GM23338 (cell line): ENCODE data around the gene NLE1. TPM values are rescaled to one million over a fixed set of nuclear protein-coding genes. Genes with fewer than 3 reads are reported as not detected.

Source experiments
- ATAC-seq: fragments of 200-7000 bp; cut with Tn5 transposase; 3 replicates; pipeline ENCODE4 v1.9.1; 2020
- DNase-seq: peaks from one replicate; pipeline ENCODE4 v3.0.0-alpha.2; 2015; ENCODE audit warnings: low spot score
- H2AFZ ChIP-seq: fragments of 200-600 bp; sonication (generic); 2 replicates; pipeline ENCODE4 v1.8.0; 2016; ENCODE audit warnings: antibody characterized with exemption, mild to moderate bottlenecking, moderate library complexity
- H3F3A ChIP-seq: fragments of 200-600 bp; sonication (generic); replicated peaks from 2 replicates; pipeline ENCODE4 v1.8.0; 2017; ENCODE audit warnings: antibody characterized with exemption, mixed run types, low read depth
- H3K27ac ChIP-seq: fragments of 200-600 bp; sonication (generic); 2 replicates; pipeline ENCODE4 v1.6.1; 2016; ENCODE audit warnings: low read depth
- H3K27me3 ChIP-seq: fragments of 200-600 bp; sonication (generic); 2 replicates; pipeline ENCODE4 v1.8.0; 2016; ENCODE audit warnings: mild to moderate bottlenecking, mixed run types, moderate library complexity; ENCODE audit not compliant: insufficient read depth
- H3K36me3 ChIP-seq: fragments of 200-600 bp; sonication (generic); 2 replicates; pipeline ENCODE4 v1.8.0; 2016; ENCODE audit warnings: mild to moderate bottlenecking; ENCODE audit not compliant: insufficient read depth
- H3K4me1 ChIP-seq: fragments of 200-600 bp; sonication (generic); 2 replicates; pipeline ENCODE4 v1.8.0; 2016; ENCODE audit warnings: mild to moderate bottlenecking, moderate library complexity; ENCODE audit not compliant: insufficient read depth
- H3K4me2 ChIP-seq: fragments of 200-600 bp; sonication (generic); 2 replicates; pipeline ENCODE4 v1.7.1; 2017; ENCODE audit warnings: mixed run types
- H3K4me3 ChIP-seq: fragments of 200-600 bp; sonication (generic); 2 replicates; pipeline ENCODE4 v1.6.1; 2016; ENCODE audit warnings: mixed run types
- H3K79me2 ChIP-seq: fragments of 200-600 bp; sonication (generic); replicated peaks from 2 replicates; pipeline ENCODE4 v1.8.0; 2017; ENCODE audit warnings: mild to moderate bottlenecking; ENCODE audit not compliant: insufficient read depth
- H3K9me2 ChIP-seq: fragments of 200-600 bp; sonication (generic); 2 replicates; pipeline ENCODE4 v1.8.0; 2017; ENCODE audit not compliant: insufficient read depth
- H4K20me1 ChIP-seq: fragments of 200-600 bp; sonication (generic); replicated peaks from 2 replicates; pipeline ENCODE4 v1.8.0; 2017; ENCODE audit warnings: mild to moderate bottlenecking; ENCODE audit not compliant: insufficient read depth
- H3K27ac Mint-ChIP-seq: 2 replicates; pipeline ENCODE4 v1.8.0; 2020; ENCODE audit warnings: inconsistent platforms, mild to moderate bottlenecking, moderate library complexity, mixed read lengths
- H3K27me3 Mint-ChIP-seq: 3 replicates; pipeline ENCODE4 v1.8.0; 2022; ENCODE audit warnings: low read depth, mild to moderate bottlenecking, moderate library complexity, mixed read lengths, inconsistent platforms; ENCODE audit not compliant: insufficient read depth, poor library complexity
- H3K36me3 Mint-ChIP-seq: 3 replicates; pipeline ENCODE4 v1.8.0; 2021; ENCODE audit warnings: low read depth, mild to moderate bottlenecking, inconsistent platforms, moderate library complexity, mixed read lengths
- H3K4me1 Mint-ChIP-seq: 3 replicates; pipeline ENCODE4 v1.8.0; 2020; ENCODE audit warnings: mild to moderate bottlenecking, inconsistent platforms, mixed read lengths
- H3K4me3 Mint-ChIP-seq: 3 replicates; pipeline ENCODE4 v1.8.0; 2021; ENCODE audit warnings: moderate library complexity, mild to moderate bottlenecking, inconsistent platforms, mixed read lengths
- H3K9me3 Mint-ChIP-seq: 3 replicates; pipeline ENCODE4 v1.8.0; 2020; ENCODE audit warnings: moderate library complexity, mild to moderate bottlenecking, inconsistent platforms, mixed read lengths
- CREB1 ChIP-seq: fragments of 250-450 bp; sonication (Bioruptor Pico); IDR thresholded peaks from 2 replicates; pipeline ENCODE4 v1.5.0; 2020; ENCODE audit warnings: low read depth, mild to moderate bottlenecking, moderate library complexity
- EZH2 ChIP-seq: fragments of 200-600 bp; sonication (generic); IDR thresholded peaks from one replicate; pipeline ENCODE4 v1.8.0; 2017; ENCODE audit warnings: antibody characterized with exemption, mild to moderate bottlenecking, low read depth; ENCODE audit not compliant: unreplicated experiment
- EZH2phosphoT487 ChIP-seq: fragments of 200-600 bp; sonication (generic); IDR thresholded peaks from one replicate; pipeline ENCODE4 v1.8.1; 2018; ENCODE audit warnings: antibody characterized with exemption; ENCODE audit not compliant: unreplicated experiment
- JUNB ChIP-seq: IDR thresholded peaks from one replicate; pipeline ENCODE4 v1.6.1; 2016; ENCODE audit warnings: antibody characterized with exemption; ENCODE audit not compliant: unreplicated experiment
- NANOG ChIP-seq: IDR thresholded peaks from 2 replicates; pipeline ENCODE4 v1.6.1; 2016; ENCODE audit warnings: antibody characterized with exemption, borderline replicate concordance
- ZNF114 ChIP-seq: fragments of 250-450 bp; sonication (Bioruptor Pico); IDR thresholded peaks from 2 replicates; pipeline ENCODE4 v1.5.0; 2020; ENCODE audit warnings: mild to moderate bottlenecking, moderate library complexity
- ZNF331 ChIP-seq: fragments of 250-450 bp; sonication (Bioruptor Pico); IDR thresholded peaks from 2 replicates; pipeline ENCODE4 v1.5.0; 2020; ENCODE audit warnings: low read depth, mild to moderate bottlenecking, moderate library complexity
- polyA plus RNA-seq: library from polyadenylated mRNA; unstranded; fragments of >200 nt; fragmentation: Nextera tagmentation; extraction: Ambion mirVana; gene quantifications from 2 replicates; pipeline ENCODE4 v1.2.1, GENCODE V29; 2016
- total RNA-seq: library from RNA; depleted of rRNA; stranded (reverse); fragments of >200 nt; shearing (Covaris generic); gene quantifications from 2 replicates; pipeline ENCODE4 v1.2.3, GENCODE V29; 2014
- TF ChIP-seq, protein P1 (sequence below): IDR thresholded peaks from 2 replicates; pipeline ENCODE4 v1.6.1; 2016; ENCODE audit warnings: antibody characterized with exemption
- TF ChIP-seq, protein P2 (sequence below): IDR thresholded peaks from one replicate; pipeline ENCODE4 v1.6.1; 2018; ENCODE audit warnings: antibody characterized with exemption; ENCODE audit not compliant: unreplicated experiment
- TF ChIP-seq, protein P3 (sequence below), 2 experiments: fragments of 200-600 bp in 1 of 2; sonication (generic) in 1 of 2; conservative IDR thresholded peaks; 2 replicates each; pipeline versions ENCODE4 v1.5.1 to v1.6.1; 2016 to 2017; ENCODE audit warnings: antibody characterized with exemption in 2 of 2, low read depth in 2 of 2, mild to moderate bottlenecking in 2 of 2, moderate library complexity in 1 of 2
- TF ChIP-seq, protein P4 (sequence below): fragments of 250-450 bp; sonication (Bioruptor Pico); IDR thresholded peaks from 2 replicates; pipeline ENCODE4 v1.5.0; 2020; ENCODE audit warnings: mild to moderate bottlenecking, moderate library complexity

The NLE1 gene
- total and polyA plus RNA-seq, 2 experiments from 2014 or later: 16.6 to 66.4 TPM

DNA sequence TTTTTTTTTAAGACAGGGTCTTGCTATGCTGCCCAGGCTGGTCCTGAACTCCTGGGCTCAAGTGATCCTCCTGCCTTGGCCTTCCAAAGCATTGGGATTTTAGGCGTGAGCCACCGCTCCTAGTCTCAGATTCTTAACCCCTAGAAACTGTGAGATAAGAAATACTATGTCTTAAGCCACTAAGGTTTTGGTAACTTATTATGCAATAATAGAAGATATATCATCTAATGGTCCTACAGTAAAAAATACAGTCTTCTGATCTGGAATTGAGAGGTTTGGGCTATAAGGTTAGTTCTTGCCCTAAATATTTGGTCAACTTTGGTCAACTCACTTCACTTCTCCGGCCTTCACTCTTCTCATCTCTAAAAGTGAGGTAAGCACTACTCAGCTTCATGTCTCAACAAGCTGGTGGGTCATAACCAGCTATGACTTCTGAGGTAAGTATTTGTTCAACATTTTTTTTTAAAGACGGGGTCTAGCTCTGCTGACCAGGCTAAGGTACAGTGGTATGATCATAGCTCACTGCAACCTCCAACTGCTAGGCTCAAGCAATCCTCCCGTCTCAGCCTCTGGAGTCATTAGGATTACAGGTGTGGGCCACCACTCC, 37.2 kb downstream of the NLE1 start:
- Histone ChIP-seq H3K36me3 (no peaks in the 10 kb centered on the region), H3K79me2 (no peaks in the 10 kb centered on the region), H3K27me3 (no peaks in the 10 kb centered on the region), H3F3A (no peaks in the 10 kb centered on the region), H2AFZ (no peak overlapping the region), H4K20me1 (no peaks in the 10 kb centered on the region), H3K27ac (no peak overlapping the region), H3K4me2 (no peak overlapping the region), H3K9me2 (no peaks in the 10 kb centered on the region), H3K4me3 (no peak overlapping the region), H3K4me1 (no peaks in the 10 kb centered on the region)
- H3K4me3 Mint-ChIP-seq: no peak overlapping the region
- H3K27me3 Mint-ChIP-seq: peaks cover 2% of the 10 kb centered on the region
- TF ChIP-seq, protein P1, sequence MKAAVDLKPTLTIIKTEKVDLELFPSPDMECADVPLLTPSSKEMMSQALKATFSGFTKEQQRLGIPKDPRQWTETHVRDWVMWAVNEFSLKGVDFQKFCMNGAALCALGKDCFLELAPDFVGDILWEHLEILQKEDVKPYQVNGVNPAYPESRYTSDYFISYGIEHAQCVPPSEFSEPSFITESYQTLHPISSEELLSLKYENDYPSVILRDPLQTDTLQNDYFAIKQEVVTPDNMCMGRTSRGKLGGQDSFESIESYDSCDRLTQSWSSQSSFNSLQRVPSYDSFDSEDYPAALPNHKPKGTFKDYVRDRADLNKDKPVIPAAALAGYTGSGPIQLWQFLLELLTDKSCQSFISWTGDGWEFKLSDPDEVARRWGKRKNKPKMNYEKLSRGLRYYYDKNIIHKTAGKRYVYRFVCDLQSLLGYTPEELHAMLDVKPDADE: no peak
- TF ChIP-seq, protein P2, sequence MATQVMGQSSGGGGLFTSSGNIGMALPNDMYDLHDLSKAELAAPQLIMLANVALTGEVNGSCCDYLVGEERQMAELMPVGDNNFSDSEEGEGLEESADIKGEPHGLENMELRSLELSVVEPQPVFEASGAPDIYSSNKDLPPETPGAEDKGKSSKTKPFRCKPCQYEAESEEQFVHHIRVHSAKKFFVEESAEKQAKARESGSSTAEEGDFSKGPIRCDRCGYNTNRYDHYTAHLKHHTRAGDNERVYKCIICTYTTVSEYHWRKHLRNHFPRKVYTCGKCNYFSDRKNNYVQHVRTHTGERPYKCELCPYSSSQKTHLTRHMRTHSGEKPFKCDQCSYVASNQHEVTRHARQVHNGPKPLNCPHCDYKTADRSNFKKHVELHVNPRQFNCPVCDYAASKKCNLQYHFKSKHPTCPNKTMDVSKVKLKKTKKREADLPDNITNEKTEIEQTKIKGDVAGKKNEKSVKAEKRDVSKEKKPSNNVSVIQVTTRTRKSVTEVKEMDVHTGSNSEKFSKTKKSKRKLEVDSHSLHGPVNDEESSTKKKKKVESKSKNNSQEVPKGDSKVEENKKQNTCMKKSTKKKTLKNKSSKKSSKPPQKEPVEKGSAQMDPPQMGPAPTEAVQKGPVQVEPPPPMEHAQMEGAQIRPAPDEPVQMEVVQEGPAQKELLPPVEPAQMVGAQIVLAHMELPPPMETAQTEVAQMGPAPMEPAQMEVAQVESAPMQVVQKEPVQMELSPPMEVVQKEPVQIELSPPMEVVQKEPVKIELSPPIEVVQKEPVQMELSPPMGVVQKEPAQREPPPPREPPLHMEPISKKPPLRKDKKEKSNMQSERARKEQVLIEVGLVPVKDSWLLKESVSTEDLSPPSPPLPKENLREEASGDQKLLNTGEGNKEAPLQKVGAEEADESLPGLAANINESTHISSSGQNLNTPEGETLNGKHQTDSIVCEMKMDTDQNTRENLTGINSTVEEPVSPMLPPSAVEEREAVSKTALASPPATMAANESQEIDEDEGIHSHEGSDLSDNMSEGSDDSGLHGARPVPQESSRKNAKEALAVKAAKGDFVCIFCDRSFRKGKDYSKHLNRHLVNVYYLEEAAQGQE: no peak
- TF ChIP-seq, protein P3, sequence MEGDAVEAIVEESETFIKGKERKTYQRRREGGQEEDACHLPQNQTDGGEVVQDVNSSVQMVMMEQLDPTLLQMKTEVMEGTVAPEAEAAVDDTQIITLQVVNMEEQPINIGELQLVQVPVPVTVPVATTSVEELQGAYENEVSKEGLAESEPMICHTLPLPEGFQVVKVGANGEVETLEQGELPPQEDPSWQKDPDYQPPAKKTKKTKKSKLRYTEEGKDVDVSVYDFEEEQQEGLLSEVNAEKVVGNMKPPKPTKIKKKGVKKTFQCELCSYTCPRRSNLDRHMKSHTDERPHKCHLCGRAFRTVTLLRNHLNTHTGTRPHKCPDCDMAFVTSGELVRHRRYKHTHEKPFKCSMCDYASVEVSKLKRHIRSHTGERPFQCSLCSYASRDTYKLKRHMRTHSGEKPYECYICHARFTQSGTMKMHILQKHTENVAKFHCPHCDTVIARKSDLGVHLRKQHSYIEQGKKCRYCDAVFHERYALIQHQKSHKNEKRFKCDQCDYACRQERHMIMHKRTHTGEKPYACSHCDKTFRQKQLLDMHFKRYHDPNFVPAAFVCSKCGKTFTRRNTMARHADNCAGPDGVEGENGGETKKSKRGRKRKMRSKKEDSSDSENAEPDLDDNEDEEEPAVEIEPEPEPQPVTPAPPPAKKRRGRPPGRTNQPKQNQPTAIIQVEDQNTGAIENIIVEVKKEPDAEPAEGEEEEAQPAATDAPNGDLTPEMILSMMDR (conservative IDR thresholded peaks at IDR 0.05; ENCODE audit: low read depth in 2 of 2): no peak
- TF ChIP-seq NANOG (no peak), ZNF114 (CRISPR knock-in tag) (no peak), EZH2phosphoT487 (no peak), ZNF331 (no peak), EZH2 (no peak), CREB1 (CRISPR knock-in tag) (no peak), JUNB (no peak)
- TF ChIP-seq, protein P4, sequence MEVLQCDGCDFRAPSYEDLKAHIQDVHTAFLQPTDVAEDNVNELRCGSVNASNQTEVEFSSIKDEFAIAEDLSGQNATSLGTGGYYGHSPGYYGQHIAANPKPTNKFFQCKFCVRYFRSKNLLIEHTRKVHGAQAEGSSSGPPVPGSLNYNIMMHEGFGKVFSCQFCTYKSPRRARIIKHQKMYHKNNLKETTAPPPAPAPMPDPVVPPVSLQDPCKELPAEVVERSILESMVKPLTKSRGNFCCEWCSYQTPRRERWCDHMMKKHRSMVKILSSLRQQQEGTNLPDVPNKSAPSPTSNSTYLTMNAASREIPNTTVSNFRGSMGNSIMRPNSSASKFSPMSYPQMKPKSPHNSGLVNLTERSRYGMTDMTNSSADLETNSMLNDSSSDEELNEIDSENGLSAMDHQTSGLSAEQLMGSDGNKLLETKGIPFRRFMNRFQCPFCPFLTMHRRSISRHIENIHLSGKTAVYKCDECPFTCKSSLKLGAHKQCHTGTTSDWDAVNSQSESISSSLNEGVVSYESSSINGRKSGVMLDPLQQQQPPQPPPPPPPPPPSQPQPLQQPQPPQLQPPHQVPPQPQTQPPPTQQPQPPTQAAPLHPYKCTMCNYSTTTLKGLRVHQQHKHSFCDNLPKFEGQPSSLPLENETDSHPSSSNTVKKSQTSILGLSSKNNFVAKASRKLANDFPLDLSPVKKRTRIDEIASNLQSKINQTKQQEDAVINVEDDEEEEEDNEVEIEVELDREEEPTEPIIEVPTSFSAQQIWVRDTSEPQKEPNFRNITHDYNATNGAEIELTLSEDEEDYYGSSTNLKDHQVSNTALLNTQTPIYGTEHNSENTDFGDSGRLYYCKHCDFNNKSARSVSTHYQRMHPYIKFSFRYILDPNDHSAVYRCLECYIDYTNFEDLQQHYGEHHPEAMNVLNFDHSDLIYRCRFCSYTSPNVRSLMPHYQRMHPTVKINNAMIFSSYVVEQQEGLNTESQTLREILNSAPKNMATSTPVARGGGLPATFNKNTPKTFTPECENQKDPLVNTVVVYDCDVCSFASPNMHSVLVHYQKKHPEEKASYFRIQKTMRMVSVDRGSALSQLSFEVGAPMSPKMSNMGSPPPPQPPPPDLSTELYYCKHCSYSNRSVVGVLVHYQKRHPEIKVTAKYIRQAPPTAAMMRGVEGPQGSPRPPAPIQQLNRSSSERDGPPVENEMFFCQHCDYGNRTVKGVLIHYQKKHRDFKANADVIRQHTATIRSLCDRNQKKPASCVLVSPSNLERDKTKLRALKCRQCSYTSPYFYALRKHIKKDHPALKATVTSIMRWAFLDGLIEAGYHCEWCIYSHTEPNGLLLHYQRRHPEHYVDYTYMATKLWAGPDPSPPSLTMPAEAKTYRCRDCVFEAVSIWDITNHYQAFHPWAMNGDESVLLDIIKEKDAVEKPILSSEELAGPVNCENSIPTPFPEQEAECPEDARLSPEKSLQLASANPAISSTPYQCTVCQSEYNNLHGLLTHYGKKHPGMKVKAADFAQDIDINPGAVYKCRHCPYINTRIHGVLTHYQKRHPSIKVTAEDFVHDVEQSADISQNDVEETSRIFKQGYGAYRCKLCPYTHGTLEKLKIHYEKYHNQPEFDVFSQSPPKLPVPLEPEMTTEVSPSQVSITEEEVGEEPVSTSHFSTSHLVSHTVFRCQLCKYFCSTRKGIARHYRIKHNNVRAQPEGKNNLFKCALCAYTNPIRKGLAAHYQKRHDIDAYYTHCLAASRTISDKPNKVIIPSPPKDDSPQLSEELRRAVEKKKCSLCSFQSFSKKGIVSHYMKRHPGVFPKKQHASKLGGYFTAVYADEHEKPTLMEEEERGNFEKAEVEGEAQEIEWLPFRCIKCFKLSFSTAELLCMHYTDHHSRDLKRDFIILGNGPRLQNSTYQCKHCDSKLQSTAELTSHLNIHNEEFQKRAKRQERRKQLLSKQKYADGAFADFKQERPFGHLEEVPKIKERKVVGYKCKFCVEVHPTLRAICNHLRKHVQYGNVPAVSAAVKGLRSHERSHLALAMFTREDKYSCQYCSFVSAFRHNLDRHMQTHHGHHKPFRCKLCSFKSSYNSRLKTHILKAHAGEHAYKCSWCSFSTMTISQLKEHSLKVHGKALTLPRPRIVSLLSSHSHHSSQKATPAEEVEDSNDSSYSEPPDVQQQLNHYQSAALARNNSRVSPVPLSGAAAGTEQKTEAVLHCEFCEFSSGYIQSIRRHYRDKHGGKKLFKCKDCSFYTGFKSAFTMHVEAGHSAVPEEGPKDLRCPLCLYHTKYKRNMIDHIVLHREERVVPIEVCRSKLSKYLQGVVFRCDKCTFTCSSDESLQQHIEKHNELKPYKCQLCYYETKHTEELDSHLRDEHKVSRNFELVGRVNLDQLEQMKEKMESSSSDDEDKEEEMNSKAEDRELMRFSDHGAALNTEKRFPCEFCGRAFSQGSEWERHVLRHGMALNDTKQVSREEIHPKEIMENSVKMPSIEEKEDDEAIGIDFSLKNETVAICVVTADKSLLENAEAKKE (CRISPR knock-in tag): no peak
- DNase-seq (no peak), ATAC-seq (no peak)
- H3K4me1 Mint-ChIP-seq: no peaks in the 10 kb centered on the region
- no peak overlapping the region for H3K27ac Mint-ChIP-seq
- peaks cover 30% of the 10 kb centered on the region for H3K36me3 Mint-ChIP-seq
- no peaks in the 10 kb centered on the region for H3K9me3 Mint-ChIP-seq
